Body of pancreas (tissue), 4 donors: Measurements from ENCODE around the gene IL21R.

Source experiments
- CTCF ChIP-seq, 7 experiments: fragments of 450-650 bp in 4 of 7; fragments of 200-600 bp in 3 of 7; sonication (generic) in 3 of 7; IDR thresholded peaks; one replicate each; pipeline ENCODE4 v1.5.1; 2016 to 2019; ENCODE audit warnings: antibody characterized with exemption in 7 of 7
- POLR2A ChIP-seq, 3 donors: fragments of 450-650 bp; IDR thresholded peaks; one replicate each; pipeline ENCODE4 v1.6.1; 2016; ENCODE audit warnings: antibody characterized with exemption in 3 of 3, mild to moderate bottlenecking in 2 of 3

GRCh38 chr16:27436921-27437650, 35.1 kb downstream of the IL21R start:
- no peak for TF ChIP-seq POLR2A (IDR thresholded peaks at IDR 0.05)
- no peak for TF ChIP-seq CTCF (IDR thresholded peaks at IDR 0.05)
